NCI-H526 treated with DMSO at 0.1 percent for 48 hours (cell line): ENCODE measurements around the gene ZNF771.

Experiments
- DNase-seq: peaks from one replicate; lab custom pipeline; 2025; lab: John Stamatoyannopoulos, UW

Gene ZNF771

GRCh38 chr16:30398661-30399434, 8.6 kb upstream of the ZNF771 start:
- DNase-seq, result no peak

GRCh38 chr16:30399435-30400186, 7.8 kb upstream of the ZNF771 start:
- no peak for DNase-seq

- DNase-seq, result no peak
These were observed 5.5 kb upstream of the ZNF771 start for GRCh38 chr16:30401768-30402425.

GRCh38 chr16:30406795-30407101, 658 bp upstream of the ZNF771 start:
- DNase-seq, result no peak

- DNase-seq, result peak; percentile 33
These were observed 563 bp downstream of the ZNF771 start for GRCh38 chr16:30407804-30408534.

GRCh38 chr16:30409125-30410060, 2.0 kb downstream of the ZNF771 start:
- DNase-seq, result peak; percentile 74

GRCh38 chr16:30413112-30413806, 5.9 kb downstream of the ZNF771 start:
- no peak for DNase-seq

- no peak for DNase-seq
These were observed 6.8 kb downstream of the ZNF771 start for GRCh38 chr16:30414159-30414558.

GRCh38 chr16:30416047-30416603, 8.7 kb downstream of the ZNF771 start:
- DNase-seq, result no peak

- DNase-seq, result no peak
These were observed 9.5 kb downstream of the ZNF771 start for GRCh38 chr16:30416624-30417528.

- DNase-seq, result peak; percentile 85
These were observed 10.3 kb downstream of the ZNF771 start for GRCh38 chr16:30417529-30418349.

- DNase-seq, result no peak
These were observed 11.2 kb downstream of the ZNF771 start for GRCh38 chr16:30418350-30419181.

- DNase-seq, result no peak
These were observed 13.6 kb downstream of the ZNF771 start for GRCh38 chr16:30421010-30421409.

- no peak for DNase-seq
These were observed 20.6 kb downstream of the ZNF771 start for GRCh38 chr16:30428055-30428454.

- DNase-seq, result peak; percentile 29
These were observed 21.9 kb downstream of the ZNF771 start for GRCh38 chr16:30429418-30429677.

- DNase-seq, result peak; percentile 99
These were observed 22.4 kb downstream of the ZNF771 start, which contains the start of gene DCTPP1 for GRCh38 chr16:30429678-30430427. Gene DCTPP1 (minus strand): TSS chr16:30430030. CDS start chr16:30429980, 50 bp downstream.
